Prostate gland (tissue), 2 donors: ENCODE data around the gene RNF144A. TPM values are rescaled to one million over a fixed set of nuclear protein-coding genes. Genes with fewer than 3 reads are reported as not detected.

Experiments
- DNase-seq: peaks from one replicate; pipeline ENCODE4 v3.0.0-alpha.2; 2019; ENCODE audit warnings: low spot score
- H3K27ac ChIP-seq, 2 donors: fragments of 200-600 bp; sonication (generic); 2 replicates each; pipeline ENCODE4 v1.5.1; 2017 to 2019
- H3K27me3 ChIP-seq: fragments of 200-600 bp; sonication (generic); replicated peaks from 2 replicates; pipeline ENCODE4 v1.5.1; 2019; ENCODE audit not compliant: insufficient read depth
- H3K36me3 ChIP-seq, 2 donors: fragments of 200-600 bp; sonication (generic); 1 replicate in 1 of 2; 2 replicates in 1 of 2; pipeline versions ENCODE4 v1.5.1 to v1.8.1; 2017 to 2019
- H3K4me1 ChIP-seq: fragments of 200-600 bp; sonication (generic); replicated peaks from 2 replicates; pipeline ENCODE4 v1.5.1; 2019
- H3K4me3 ChIP-seq, 2 donors: fragments of 200-600 bp; sonication (generic); 2 replicates each; pipeline ENCODE4 v1.5.1; 2017 to 2019
- H3K9me3 ChIP-seq: fragments of 200-600 bp; sonication (generic); 2 replicates; pipeline ENCODE4 v1.5.1; 2017
- CTCF ChIP-seq, 4 experiments: fragments of 200-600 bp in 2 of 4; fragments of 450-650 bp in 2 of 4; sonication (generic) in 2 of 4; IDR thresholded peaks; 1 replicate in 3 of 4; 2 replicates in 1 of 4; pipeline ENCODE4 v1.5.1; 2016 to 2019; ENCODE audit warnings: antibody characterized with exemption in 4 of 4, mild to moderate bottlenecking in 2 of 4, moderate library complexity in 2 of 4
- POLR2A ChIP-seq: fragments of 450-650 bp; IDR thresholded peaks from one replicate; pipeline ENCODE4 v1.6.1; 2016; ENCODE audit warnings: antibody characterized with exemption, mild to moderate bottlenecking
- POLR2AphosphoS5 ChIP-seq: sonication (generic); formaldehyde crosslinking; IDR thresholded peaks from one replicate; pipeline ENCODE4 v1.6.1; 2017; ENCODE audit warnings: antibody characterized with exemption
- WGBS: methylation state at CpG from one replicate; pipeline ENCODE4 v1.1.5; 2018; 5-methylcytosine and 5-hydroxymethylcytosine counted together
- intact Hi-C: fragments of 100-400 bp; cut with DNase I; formaldehyde crosslinking; loops from one replicate; pipeline ENCODE4 v1.14.2; 2022
- total RNA-seq, 2 donors: library from RNA; depleted of rRNA; stranded (reverse); fragments of >200 nt; gene quantifications; one replicate each; pipeline ENCODE4 v1.1.0, GENCODE V29; 2016

Gene RNF144A
- total RNA-seq, 2 donors from 2014 or later = 9.1 to 27.9 TPM

DNA sequence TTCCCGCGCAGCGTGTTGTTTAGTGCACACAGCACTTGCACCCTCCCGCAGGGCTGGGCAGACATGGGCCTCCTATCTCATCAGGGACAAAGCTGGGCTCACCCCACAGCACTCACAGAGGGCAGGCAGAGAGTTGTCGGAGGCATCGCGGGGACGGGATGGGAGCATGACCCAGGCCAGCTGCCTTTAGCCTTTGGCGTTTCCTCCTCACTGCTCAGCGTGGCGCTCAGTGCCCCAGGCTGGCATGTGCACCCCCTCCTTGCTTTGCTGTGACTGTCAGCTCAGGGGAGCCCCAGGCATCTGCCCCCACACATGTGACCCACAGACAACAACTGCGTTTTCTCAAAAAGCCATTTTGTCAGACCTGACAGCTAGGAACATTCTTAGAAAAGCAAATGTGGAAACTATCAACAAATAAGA lies 101.1 kb downstream of the RNF144A start:
- Histone ChIP-seq H3K27ac (no peak overlapping the region), H3K27me3 (no peaks in the 10 kb centered on the region), H3K4me1 (no peaks in the 10 kb centered on the region), H3K9me3 (no peaks in the 10 kb centered on the region), H3K36me3 (no peaks in the 10 kb centered on the region), H3K4me3 (no peak overlapping the region)
- WGBS = 85% methylated on average over 12 of the region's 12 CpGs
- intact Hi-C loops = loop anchor here (10.0 kb wide), 1 partner anchor 93 kb away; no protein-coding TSS in a partner anchor
- TF ChIP-seq POLR2A (no peak), CTCF (IDR thresholded peaks at IDR 0.05) (no peak), POLR2AphosphoS5 (no peak)
- no peak for DNase-seq

GRCh38 chr2:7018767-7019166 lies 101.6 kb downstream of the RNF144A start:
- WGBS = 58% methylated on average over 5 of the region's 5 CpGs
- H3K4me1 ChIP-seq = no peaks in the 10 kb centered on the region
- no peaks in the 10 kb centered on the region for H3K9me3 ChIP-seq
- intact Hi-C loops = loop anchor here (10.0 kb wide), 1 partner anchor 94 kb away; no protein-coding TSS in a partner anchor
- no peaks in the 10 kb centered on the region for H3K27me3 ChIP-seq
- no peaks in the 10 kb centered on the region for H3K36me3 ChIP-seq
- no peak for TF ChIP-seq POLR2A
- no peak for TF ChIP-seq POLR2AphosphoS5
- no peak for TF ChIP-seq CTCF (IDR thresholded peaks at IDR 0.05)
- H3K27ac ChIP-seq = no peak overlapping the region
- DNase-seq = no peak
- no peak overlapping the region for H3K4me3 ChIP-seq

GRCh38 chr2:7019191-7019590 lies 102.0 kb downstream of the RNF144A start:
- Histone ChIP-seq H3K27me3 (no peaks in the 10 kb centered on the region), H3K9me3 (no peaks in the 10 kb centered on the region), H3K27ac (no peak overlapping the region), H3K4me1 (no peaks in the 10 kb centered on the region), H3K4me3 (no peak overlapping the region), H3K36me3 (no peaks in the 10 kb centered on the region)
- DNase-seq = no peak
- TF ChIP-seq POLR2A (no peak), POLR2AphosphoS5 (no peak), CTCF (IDR thresholded peaks at IDR 0.05) (no peak)
- 95% methylated on average over 17 of the region's 17 CpGs for WGBS
- intact Hi-C loops = loop anchor here (10.0 kb wide), 1 partner anchor 94 kb away; no protein-coding TSS in a partner anchor

GRCh38 chr2:7020059-7020458 lies 102.8 kb downstream of the RNF144A start:
- no peak for TF ChIP-seq POLR2AphosphoS5
- no peak for TF ChIP-seq POLR2A
- no peak for TF ChIP-seq CTCF (IDR thresholded peaks at IDR 0.05)
- Histone ChIP-seq H3K4me1 (no peaks in the 10 kb centered on the region), H3K36me3 (no peaks in the 10 kb centered on the region), H3K4me3 (no peak overlapping the region), H3K27me3 (no peaks in the 10 kb centered on the region), H3K9me3 (no peaks in the 10 kb centered on the region), H3K27ac (no peak overlapping the region)
- intact Hi-C loops = no loop called here
- 93% methylated on average over 6 of the region's 6 CpGs for WGBS
- DNase-seq = no peak

DNA sequence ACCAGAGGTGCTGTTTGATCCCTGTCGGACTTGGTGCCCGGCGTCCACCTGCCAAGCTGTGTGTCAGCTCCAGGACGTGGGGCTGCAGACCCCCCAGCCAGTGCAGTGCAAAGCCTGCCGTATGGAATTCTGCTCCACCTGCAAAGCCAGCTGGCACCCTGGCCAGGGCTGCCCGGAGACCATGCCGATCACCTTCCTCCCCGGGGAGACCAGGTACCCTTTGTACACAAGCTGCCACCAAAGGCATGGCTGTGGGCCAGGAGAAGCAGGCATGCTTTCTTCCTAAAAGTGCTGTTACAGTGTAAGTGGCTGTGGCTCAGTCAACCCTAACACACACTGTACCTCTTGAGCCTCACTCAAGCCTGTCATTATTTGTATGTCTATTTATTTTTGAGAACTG lies 103.3 kb downstream of the RNF144A start:
- Histone ChIP-seq H3K9me3 (no peaks in the 10 kb centered on the region), H3K4me3 (no peak overlapping the region), H3K4me1 (no peaks in the 10 kb centered on the region), H3K36me3 (no peaks in the 10 kb centered on the region), H3K27ac (no peak overlapping the region), H3K27me3 (no peaks in the 10 kb centered on the region)
- DNase-seq = no peak
- WGBS = 85% methylated on average over 8 of the region's 8 CpGs
- intact Hi-C loops = no loop called here
- TF ChIP-seq POLR2A (no peak), POLR2AphosphoS5 (no peak), CTCF (IDR thresholded peaks at IDR 0.05) (no peak)
